Neural cell (in vitro differentiated cells): ENCODE results near the gene DLG2.

Experiments used
- EP300 ChIP-seq: fragments of 450-650 bp; conservative IDR thresholded peaks from 2 replicates; pipeline ENCODE4 v1.6.1; 2014; ENCODE audit warnings: antibody characterized with exemption, mild to moderate bottlenecking, moderate library complexity; ENCODE audit not compliant: poor library complexity, severe bottlenecking
- EZH2 ChIP-seq: fragments of 200-600, 300-800 bp; shearing (Covaris generic), sonication (generic); IDR thresholded peaks from 2 replicates; pipeline ENCODE4 v1.6.1; 2014; ENCODE audit warnings: antibody characterized with exemption, low read length, borderline replicate concordance, mild to moderate bottlenecking; ENCODE audit not compliant: insufficient read depth, poor library complexity, severe bottlenecking
- MXI1 ChIP-seq: fragments of 450-650 bp; conservative IDR thresholded peaks from 2 replicates; pipeline ENCODE4 v1.6.1; 2014; ENCODE audit warnings: antibody characterized with exemption, mild to moderate bottlenecking; ENCODE audit not compliant: poor library complexity, severe bottlenecking
- POLR2AphosphoS5 ChIP-seq: IDR thresholded peaks from 2 replicates; pipeline ENCODE4 v1.6.1; 2012
- RAD21 ChIP-seq: fragments of 450-650 bp; conservative IDR thresholded peaks from 2 replicates; pipeline ENCODE4 v1.6.1; 2014; ENCODE audit warnings: antibody characterized with exemption, mild to moderate bottlenecking, moderate library complexity
- SMC3 ChIP-seq: fragments of 450-650 bp; conservative IDR thresholded peaks from 2 replicates; pipeline ENCODE4 v1.6.1; 2014; ENCODE audit warnings: antibody characterized with exemption, mild to moderate bottlenecking, moderate library complexity; ENCODE audit not compliant: poor library complexity
- TAF1 ChIP-seq: IDR thresholded peaks from 2 replicates; pipeline ENCODE4 v1.6.1; 2012; ENCODE audit warnings: low read depth
- TF ChIP-seq, protein P1 (sequence below): fragments of 450-650 bp; IDR thresholded peaks from 2 replicates; pipeline ENCODE4 v1.5.1; 2014; ENCODE audit warnings: antibody characterized with exemption, mild to moderate bottlenecking, moderate library complexity; ENCODE audit not compliant: poor library complexity, severe bottlenecking

DNA sequence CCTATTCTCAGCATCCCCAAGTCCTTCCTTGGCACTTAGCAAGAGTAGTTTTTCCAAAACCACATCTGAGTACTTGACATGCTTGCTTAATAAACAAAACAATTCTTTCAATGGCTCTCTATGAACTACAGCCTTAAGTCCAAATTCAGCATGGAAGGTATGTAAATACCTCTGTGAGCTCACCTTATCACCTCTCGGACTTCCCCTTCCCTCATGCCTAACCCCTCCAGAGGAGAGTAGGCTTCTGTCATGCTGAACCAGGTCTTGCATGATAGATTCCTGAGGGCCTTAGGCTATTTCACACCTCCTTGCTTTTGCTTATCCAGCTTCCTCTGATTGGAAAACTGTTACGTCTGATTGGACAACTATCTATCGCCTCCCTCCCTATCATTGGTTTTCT, 2028.1 kb downstream of the DLG2 start:
- TF ChIP-seq, protein P1, sequence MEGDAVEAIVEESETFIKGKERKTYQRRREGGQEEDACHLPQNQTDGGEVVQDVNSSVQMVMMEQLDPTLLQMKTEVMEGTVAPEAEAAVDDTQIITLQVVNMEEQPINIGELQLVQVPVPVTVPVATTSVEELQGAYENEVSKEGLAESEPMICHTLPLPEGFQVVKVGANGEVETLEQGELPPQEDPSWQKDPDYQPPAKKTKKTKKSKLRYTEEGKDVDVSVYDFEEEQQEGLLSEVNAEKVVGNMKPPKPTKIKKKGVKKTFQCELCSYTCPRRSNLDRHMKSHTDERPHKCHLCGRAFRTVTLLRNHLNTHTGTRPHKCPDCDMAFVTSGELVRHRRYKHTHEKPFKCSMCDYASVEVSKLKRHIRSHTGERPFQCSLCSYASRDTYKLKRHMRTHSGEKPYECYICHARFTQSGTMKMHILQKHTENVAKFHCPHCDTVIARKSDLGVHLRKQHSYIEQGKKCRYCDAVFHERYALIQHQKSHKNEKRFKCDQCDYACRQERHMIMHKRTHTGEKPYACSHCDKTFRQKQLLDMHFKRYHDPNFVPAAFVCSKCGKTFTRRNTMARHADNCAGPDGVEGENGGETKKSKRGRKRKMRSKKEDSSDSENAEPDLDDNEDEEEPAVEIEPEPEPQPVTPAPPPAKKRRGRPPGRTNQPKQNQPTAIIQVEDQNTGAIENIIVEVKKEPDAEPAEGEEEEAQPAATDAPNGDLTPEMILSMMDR, result no peak
- TF ChIP-seq EZH2 (no peak), EP300 (no peak), RAD21 (no peak), MXI1 (no peak), POLR2AphosphoS5 (no peak), TAF1 (no peak), SMC3 (no peak)
